A549 (cell line): ENCODE data around the gene SLC29A3.

Experiments used
- CBX8 ChIP-seq: fragments of 200-600 bp; sonication (generic); IDR thresholded peaks from 2 replicates; pipeline ENCODE4 v1.6.1; 2016
- CTCF ChIP-seq: fragments of >200 bp; sonication (Bioruptor Twin); formaldehyde crosslinking; IDR thresholded peaks from 3 replicates; pipeline ENCODE4 v1.5.1; 2016
- EP300 ChIP-seq, 2 experiments: fragments of >200 bp; sonication (Bioruptor Twin); formaldehyde crosslinking; IDR thresholded peaks; 2 replicates in 1 of 2; 3 replicates in 1 of 2; pipeline ENCODE4 v1.6.1; 2016 to 2017
- ESRRA ChIP-seq: fragments of 150-350 bp; IDR thresholded peaks from 2 replicates; pipeline ENCODE4 v1.6.1; 2014; ENCODE audit warnings: mild to moderate bottlenecking, low read length, borderline replicate concordance
- KDM1A ChIP-seq: fragments of 200-600 bp; sonication (generic); IDR thresholded peaks from 2 replicates; pipeline ENCODE4 v1.6.1; 2016; ENCODE audit warnings: low read depth, mild to moderate bottlenecking
- MAX ChIP-seq: IDR thresholded peaks from 2 replicates; pipeline ENCODE4 v1.6.1; 2012
- MAZ ChIP-seq: fragments of 150-350 bp; IDR thresholded peaks from 2 replicates; pipeline ENCODE4 v1.6.1; 2014; ENCODE audit warnings: antibody characterized with exemption, low read depth, low read length, borderline replicate concordance
- NFE2L2 ChIP-seq: fragments of 150-350 bp; conservative IDR thresholded peaks from 2 replicates; pipeline ENCODE4 v1.6.1; 2014; ENCODE audit warnings: low read length
- POLR2A ChIP-seq: IDR thresholded peaks from 2 replicates; pipeline ENCODE4 v1.6.1; 2012; ENCODE audit warnings: mild to moderate bottlenecking, low read length
- RAD21 ChIP-seq, 2 experiments: fragments of >200 bp in 1 of 2; sonication (Bioruptor Twin) in 1 of 2; formaldehyde crosslinking in 1 of 2; IDR thresholded peaks in 1 of 2; conservative IDR thresholded peaks in 1 of 2; 2 replicates in 1 of 2; 3 replicates in 1 of 2; pipeline ENCODE4 v1.6.1; 2012 to 2018; ENCODE audit warnings: inconsistent platforms in 1 of 2
- REST ChIP-seq: fragments of 200-600 bp; sonication (generic); IDR thresholded peaks from 2 replicates; pipeline ENCODE4 v1.6.1; 2016; ENCODE audit warnings: antibody characterized with exemption, mild to moderate bottlenecking, moderate library complexity
- SREBF2 ChIP-seq: fragments of 450-650 bp; IDR thresholded peaks from 2 replicates; pipeline ENCODE4 v1.6.1; 2014; ENCODE audit warnings: mild to moderate bottlenecking, moderate library complexity
- USF2 ChIP-seq: fragments of 450-650 bp; IDR thresholded peaks from 2 replicates; pipeline ENCODE4 v1.6.1; 2014; ENCODE audit warnings: antibody characterized with exemption

- TF ChIP-seq MAZ (no peak), CTCF (no peak), MAX (no peak), RAD21 (conservative IDR thresholded peaks at IDR 0.05 in 1 of 2, IDR thresholded peaks at IDR 0.05 in 1 of 2) (no peak), ESRRA (no peak), KDM1A (no peak), NFE2L2 (no peak), CBX8 (no peak), EP300 (IDR thresholded peaks at IDR 0.05) (no peak), REST (no peak), SREBF2 (no peak), USF2 (peak; percentile 83), POLR2A (no peak)
Measured at GRCh38 chr10:71323407-71323806, 4.3 kb downstream of the SLC29A3 start.
